ENCODE results near the gene DSP. TPM values are rescaled to one million over a fixed set of nuclear protein-coding genes. Genes with fewer than 3 reads are reported as not detected.
A peak's percentile ranks its signal among the peaks of the same experiment; 100 is the strongest.

The DSP gene
- total and polyA plus RNA-seq, 2 of the 13 experiments (the other 11 are each of a cell fraction or from before 2014, with no cell fraction given) = 89.8 to 117 TPM

GRCh38 chr6:7561153-7561964 is 19.9 kb downstream of the DSP start (continued):
- TF ChIP-seq UBTF (CRISPR knock-in tag; IDR thresholded peaks at IDR 0.05) (peak; percentile 76), MLLT10 (CRISPR knock-in tag; IDR thresholded peaks at IDR 0.05) (no peak), HBP1 (CRISPR knock-in tag; IDR thresholded peaks at IDR 0.05; ENCODE audit: low read depth) (no peak; the same call in 1 of the 2 replicates), KDM5B (CRISPR knock-in tag; IDR thresholded peaks at IDR 0.05; ENCODE audit: borderline replicate concordance) (peak; percentile 90), ZNF180 (CRISPR knock-in tag; IDR thresholded peaks at IDR 0.05; ENCODE audit: borderline replicate concordance, low read depth) (no peak), MYC (CRISPR knock-in tag; IDR thresholded peaks at IDR 0.05; ENCODE audit: borderline replicate concordance) (peak; percentile 86; the same call in 1 of the 2 replicates), ZSCAN12 (CRISPR knock-in tag; IDR thresholded peaks at IDR 0.05) (no peak), ZNF124 (CRISPR knock-in tag; IDR thresholded peaks at IDR 0.05) (peak; percentile 28; the same call in 1 of the 2 replicates), ZNF326 (CRISPR knock-in tag; IDR thresholded peaks at IDR 0.05; ENCODE audit: borderline replicate concordance) (no peak), POGZ (CRISPR knock-in tag; IDR thresholded peaks at IDR 0.05) (peak; percentile 95), ZNF83 (CRISPR knock-in tag; IDR thresholded peaks at IDR 0.05; ENCODE audit: borderline replicate concordance) (no peak), HCFC1 (IDR thresholded peaks at IDR 0.05; ENCODE audit: low read depth, low read length) (no peak), KMT2B (CRISPR knock-in tag; IDR thresholded peaks at IDR 0.05) (peak; percentile 66), ZZZ3 (CRISPR knock-in tag; IDR thresholded peaks at IDR 0.05; ENCODE audit: borderline replicate concordance) (no peak), MIER3 (CRISPR knock-in tag; IDR thresholded peaks at IDR 0.05; ENCODE audit: borderline replicate concordance) (no peak; the same call in none of the 2 replicates), MTERF4 (CRISPR knock-in tag; IDR thresholded peaks at IDR 0.05) (peak; percentile 95), KLF15 (CRISPR knock-in tag; IDR thresholded peaks at IDR 0.05; ENCODE audit: borderline replicate concordance) (no peak)
- TF ChIP-seq, protein P1, sequence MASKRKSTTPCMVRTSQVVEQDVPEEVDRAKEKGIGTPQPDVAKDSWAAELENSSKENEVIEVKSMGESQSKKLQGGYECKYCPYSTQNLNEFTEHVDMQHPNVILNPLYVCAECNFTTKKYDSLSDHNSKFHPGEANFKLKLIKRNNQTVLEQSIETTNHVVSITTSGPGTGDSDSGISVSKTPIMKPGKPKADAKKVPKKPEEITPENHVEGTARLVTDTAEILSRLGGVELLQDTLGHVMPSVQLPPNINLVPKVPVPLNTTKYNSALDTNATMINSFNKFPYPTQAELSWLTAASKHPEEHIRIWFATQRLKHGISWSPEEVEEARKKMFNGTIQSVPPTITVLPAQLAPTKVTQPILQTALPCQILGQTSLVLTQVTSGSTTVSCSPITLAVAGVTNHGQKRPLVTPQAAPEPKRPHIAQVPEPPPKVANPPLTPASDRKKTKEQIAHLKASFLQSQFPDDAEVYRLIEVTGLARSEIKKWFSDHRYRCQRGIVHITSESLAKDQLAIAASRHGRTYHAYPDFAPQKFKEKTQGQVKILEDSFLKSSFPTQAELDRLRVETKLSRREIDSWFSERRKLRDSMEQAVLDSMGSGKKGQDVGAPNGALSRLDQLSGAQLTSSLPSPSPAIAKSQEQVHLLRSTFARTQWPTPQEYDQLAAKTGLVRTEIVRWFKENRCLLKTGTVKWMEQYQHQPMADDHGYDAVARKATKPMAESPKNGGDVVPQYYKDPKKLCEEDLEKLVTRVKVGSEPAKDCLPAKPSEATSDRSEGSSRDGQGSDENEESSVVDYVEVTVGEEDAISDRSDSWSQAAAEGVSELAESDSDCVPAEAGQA (IDR thresholded peaks at IDR 0.05; ENCODE audit: low read depth) = peak; percentile 79
- TF ChIP-seq, protein P1 (CRISPR knock-in tag; IDR thresholded peaks at IDR 0.05; ENCODE audit: borderline replicate concordance) = no peak
